H1 (cell line): ENCODE results near the gene NCAM1. TPM values are rescaled to one million over a fixed set of nuclear protein-coding genes. Genes with fewer than 3 reads are reported as not detected.

ENCODE experiments used
- BACH1 ChIP-seq: IDR thresholded peaks from 2 replicates; pipeline ENCODE4 v1.6.1; 2012; ENCODE audit warnings: low read length, improper control_type of control experiment
- EZH2 ChIP-seq: fragments of 200-600 bp; sonication (generic); IDR thresholded peaks from 2 replicates; pipeline ENCODE4 v1.7.1; 2012; ENCODE audit warnings: low read depth, mild to moderate bottlenecking, moderate library complexity, low read length, inconsistent platforms; ENCODE audit not compliant: severe bottlenecking
- MAFK ChIP-seq: IDR thresholded peaks from 2 replicates; pipeline ENCODE4 v1.6.1; 2012; ENCODE audit warnings: low read depth, mild to moderate bottlenecking, improper control_type of control experiment, low read length
- PHF8 ChIP-seq: fragments of 200-600 bp; sonication (generic); conservative IDR thresholded peaks from 2 replicates; pipeline ENCODE4 v1.7.1; 2012; ENCODE audit warnings: low read depth, mild to moderate bottlenecking, inconsistent platforms, low read length, moderate library complexity
- POU5F1 ChIP-seq: IDR thresholded peaks from 2 replicates; pipeline ENCODE4 v1.6.1; 2011; ENCODE audit warnings: low read depth, mild to moderate bottlenecking, low read length, moderate library complexity
- TEAD4 ChIP-seq: IDR thresholded peaks from 2 replicates; pipeline ENCODE4 v1.6.1; 2012; ENCODE audit warnings: low read depth, low read length, inconsistent platforms, mixed read lengths
- polyA plus RNA-seq, 7 experiments: library from polyadenylated mRNA; depleted of rRNA in 3 of 7; stranded (reverse) in 5 of 7; unstranded in 2 of 7; fragments of >200 nt in 5 of 7; fragments of 200-250 nt in 2 of 7; gene quantifications; 1 replicate in 5 of 7; 2 replicates in 1 of 7; 4 replicates in 1 of 7; pipeline versions ENCODE4 v1.2.1 to v1.2.3, GENCODE V29; 2011 to 2013; ENCODE audit warnings: missing spikeins in 2 of 7, mixed read lengths in 2 of 7
- total RNA-seq: library from RNA; stranded (reverse); fragmentation: NEBNext Ultra II Directional; extraction: Animal tissue kit (Norgen Biotek cat#: 25700); gene quantifications from 2 replicates; pipeline ENCODE4 v1.2.1, GENCODE V29; 2021

Gene NCAM1
- total and polyA plus RNA-seq, 2 of the 8 experiments (the other 6 are each of a cell fraction or from before 2014, with no cell fraction given): 3.1 to 4.3 TPM

DNA sequence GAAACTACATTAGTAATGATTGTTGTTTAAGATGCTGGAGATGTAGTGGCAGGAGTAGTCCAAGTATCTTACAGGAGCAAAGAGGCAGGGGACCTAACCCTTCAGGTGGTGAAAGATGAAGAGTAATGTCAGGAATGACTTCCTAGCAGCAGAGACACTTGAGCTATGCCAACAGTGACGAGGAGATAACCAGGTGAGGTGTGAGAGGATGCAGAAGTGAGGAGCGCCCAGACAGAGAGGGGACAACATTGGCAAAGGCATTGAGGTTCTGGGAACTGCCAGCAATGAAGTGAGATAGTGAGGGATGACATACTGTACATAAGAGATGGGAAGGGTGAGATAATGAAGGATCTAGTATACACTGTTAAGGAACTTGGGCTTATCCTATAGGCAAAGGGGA is 95.8 kb downstream of the NCAM1 start (continued):
- no peak for TF ChIP-seq EZH2
- no peak for TF ChIP-seq MAFK
- no peak for TF ChIP-seq TEAD4
- TF ChIP-seq POU5F1: no peak
- TF ChIP-seq PHF8: no peak
- no peak for TF ChIP-seq BACH1
